H1 (cell line): ENCODE results near the gene ZNF763. TPM values are rescaled to one million over a fixed set of nuclear protein-coding genes. Genes with fewer than 3 reads are reported as not detected.

Source experiments
- CTCF ChIA-PET: fragments of 300-600 bp; sonication (Branson Sonifier 250); formaldehyde crosslinking; loops from one replicate; lab custom pipeline; 2021; ENCODE audit not compliant: partially characterized antibody; lab: Charles Lee
- POLR2A ChIA-PET: fragments of 300-600 bp; sonication (Branson Sonifier 250); formaldehyde crosslinking; loops from one replicate; lab custom pipeline; 2021; ENCODE audit warnings: inconsistent platforms; ENCODE audit not compliant: partially characterized antibody; lab: Charles Lee
- DNase-seq, 2 experiments: peaks; one replicate each; pipeline versions ENCODE4 v3.0.0 to v3.0.0-alpha.2; 2010 to 2022; ENCODE audit warnings: low spot score in 2 of 2, low read depth in 1 of 2, mixed read lengths in 1 of 2
- FAIRE-seq: peaks from 2 replicates; lab custom pipeline; 2011; peaks lifted over from hg19 to GRCh38; lab: Jason Lieb, UNC
- H2AFZ ChIP-seq: 2 replicates; pipeline ENCODE4 v1.8.1; 2012; ENCODE audit warnings: low read length, inconsistent platforms
- H2AK5ac ChIP-seq: 2 replicates; pipeline ENCODE4 v1.6.1; 2013; ENCODE audit warnings: low read depth, low read length
- H2BK120ac ChIP-seq: replicated peaks from 2 replicates; pipeline ENCODE3; 2013; ENCODE audit warnings: low read depth, low read length, inconsistent platforms
- H2BK12ac ChIP-seq: 2 replicates; pipeline ENCODE4 v1.6.1; 2013; ENCODE audit warnings: low read depth, low read length
- H2BK15ac ChIP-seq: 2 replicates; pipeline ENCODE4 v1.6.1; 2013; ENCODE audit warnings: low read length
- H2BK20ac ChIP-seq: 2 replicates; pipeline ENCODE4 v1.6.1; 2013; ENCODE audit warnings: low read length
- H2BK5ac ChIP-seq: 2 replicates; pipeline ENCODE4 v1.6.1; 2013; ENCODE audit warnings: low read depth, low read length
- H3K14ac ChIP-seq: 2 replicates; pipeline ENCODE4 v1.6.1; 2013; ENCODE audit warnings: inconsistent platforms; ENCODE audit not compliant: insufficient read length
- H3K18ac ChIP-seq: 2 replicates; pipeline ENCODE4 v1.6.1; 2013; ENCODE audit warnings: low read length; ENCODE audit errors: extremely low read depth
- H3K23ac ChIP-seq: 2 replicates; pipeline ENCODE4 v1.6.1; 2013; ENCODE audit warnings: inconsistent platforms; ENCODE audit not compliant: insufficient read length
- H3K23me2 ChIP-seq: 2 replicates; pipeline ENCODE4 v1.6.1; 2013; ENCODE audit warnings: low read depth, low read length
- H3K27ac ChIP-seq: 2 replicates; pipeline ENCODE4 v1.6.1; 2011; ENCODE audit warnings: low read depth, low read length, inconsistent platforms
- H3K27me3 ChIP-seq, 4 experiments: replicated peaks in 1 of 4; 1 replicate in 1 of 4; 2 replicates in 3 of 4; pipeline versions ENCODE4 v1.6.1 to v1.8.1; 2011 to 2013; ENCODE audit warnings: low read length in 3 of 4, mild to moderate bottlenecking in 3 of 4, inconsistent platforms in 2 of 4, mixed read lengths in 2 of 4, moderate library complexity in 1 of 4; ENCODE audit not compliant: control insufficient read depth in 3 of 4, insufficient read depth in 3 of 4; ENCODE audit errors: extremely low read depth in 1 of 4
- H3K36me3 ChIP-seq, 4 experiments: 2 replicates each; pipeline versions ENCODE4 v1.6.1 to v1.8.1; 2011 to 2013; ENCODE audit warnings: mild to moderate bottlenecking in 4 of 4, low read length in 3 of 4, moderate library complexity in 2 of 4, control low read depth in 1 of 4, inconsistent platforms in 1 of 4; ENCODE audit not compliant: insufficient read depth in 4 of 4, control insufficient read depth in 2 of 4
- H3K4ac ChIP-seq: replicated peaks from 2 replicates; pipeline ENCODE3; 2013; ENCODE audit warnings: low read length, low read depth, mixed read lengths, inconsistent platforms; ENCODE audit not compliant: insufficient read length
- H3K4me1 ChIP-seq, 4 experiments: replicated peaks in 1 of 4; 1 replicate in 1 of 4; 2 replicates in 3 of 4; pipeline versions ENCODE4 v1.6.1 to v1.8.1; 2011 to 2013; ENCODE audit warnings: low read length in 3 of 4, inconsistent platforms in 2 of 4, mixed read lengths in 1 of 4; ENCODE audit not compliant: insufficient read depth in 4 of 4, control insufficient read depth in 3 of 4
- H3K4me2 ChIP-seq, 2 experiments: 2 replicates each; pipeline versions ENCODE4 v1.6.1 to v1.8.1; 2011 to 2013; ENCODE audit warnings: low read depth in 2 of 2, low read length in 2 of 2, control low read depth in 1 of 2, inconsistent platforms in 1 of 2, mild to moderate bottlenecking in 1 of 2; ENCODE audit not compliant: insufficient read depth in 1 of 2
- H3K4me3 ChIP-seq, 4 experiments: fragments of 200-600, 300-600 bp in 1 of 4; sonication (generic), shearing (Covaris generic), sonication (Bioruptor Twin) in 1 of 4; 2 replicates each; pipeline versions ENCODE4 v1.5.1 to v1.8.1; 2011 to 2016; ENCODE audit warnings: low read length in 4 of 4, low read depth in 3 of 4, control low read depth in 2 of 4, inconsistent platforms in 2 of 4, mild to moderate bottlenecking in 2 of 4, mixed read lengths in 1 of 4, moderate library complexity in 1 of 4; ENCODE audit not compliant: insufficient read depth in 2 of 4; ENCODE audit errors: extremely low read depth in 1 of 4
- H3K56ac ChIP-seq: replicated peaks from 2 replicates; pipeline ENCODE3; 2013; ENCODE audit warnings: low read depth, mild to moderate bottlenecking, mixed read lengths, low read length, inconsistent platforms; ENCODE audit not compliant: insufficient read length
- H3K79me1 ChIP-seq: 2 replicates; pipeline ENCODE4 v1.6.1; 2013; ENCODE audit warnings: low read depth, low read length, control low read depth
- H3K79me2 ChIP-seq, 2 experiments: 2 replicates each; pipeline versions ENCODE4 v1.6.1 to v1.8.1; 2012 to 2013; ENCODE audit warnings: low read length in 2 of 2, mild to moderate bottlenecking in 2 of 2, inconsistent platforms in 1 of 2; ENCODE audit not compliant: insufficient read depth in 2 of 2, control insufficient read depth in 1 of 2
- H3K9ac ChIP-seq, 4 experiments: replicated peaks in 1 of 4; 1 replicate in 1 of 4; 2 replicates in 3 of 4; pipeline versions ENCODE4 v1.6.1 to v1.8.1; 2011 to 2013; ENCODE audit warnings: low read depth in 3 of 4, low read length in 3 of 4, control low read depth in 2 of 4, mild to moderate bottlenecking in 2 of 4, moderate library complexity in 2 of 4, inconsistent platforms in 1 of 4; ENCODE audit errors: extremely low read depth in 1 of 4
- H3K9me3 ChIP-seq, 2 experiments: 2 replicates each; pipeline versions ENCODE4 v1.6.1 to v1.8.1; 2012 to 2013; ENCODE audit warnings: mild to moderate bottlenecking in 2 of 2, moderate library complexity in 2 of 2, control low read depth in 1 of 2, inconsistent platforms in 1 of 2, low read depth in 1 of 2, low read length in 1 of 2, mixed read lengths in 1 of 2; ENCODE audit not compliant: insufficient read depth in 2 of 2
- H4K20me1 ChIP-seq, 2 experiments: replicated peaks in 1 of 2; 2 replicates each; pipeline versions ENCODE3 to v1.8.1; 2011 to 2013; ENCODE audit warnings: inconsistent platforms in 2 of 2, low read length in 2 of 2, mild to moderate bottlenecking in 1 of 2; ENCODE audit not compliant: insufficient read depth in 2 of 2, control insufficient read depth in 1 of 2
- H4K5ac ChIP-seq: 2 replicates; pipeline ENCODE4 v1.6.1; 2013; ENCODE audit warnings: low read length, low read depth, mixed read lengths, inconsistent platforms; ENCODE audit not compliant: insufficient read length
- H4K8ac ChIP-seq: 2 replicates; pipeline ENCODE4 v1.8.0; 2013; ENCODE audit warnings: mild to moderate bottlenecking, moderate library complexity, low read length, inconsistent platforms; ENCODE audit not compliant: insufficient read depth; ENCODE audit errors: extremely low read depth
- H4K91ac ChIP-seq: replicated peaks from 2 replicates; pipeline ENCODE3; 2013; ENCODE audit warnings: low read length, mixed read lengths, inconsistent platforms; ENCODE audit not compliant: insufficient read length
- CBX5 ChIP-seq: fragments of 300-800, 300-1000 bp; sonication (generic); IDR thresholded peaks from 2 replicates; pipeline ENCODE4 v1.7.1; 2016; ENCODE audit warnings: antibody characterized with exemption, low read length, low read depth
- CBX8 ChIP-seq: fragments of 300-800, 300-1000 bp; sonication (generic); IDR thresholded peaks from 2 replicates; pipeline ENCODE4 v1.7.1; 2016; ENCODE audit warnings: low read depth, low read length, borderline replicate concordance
- CHD1 ChIP-seq: IDR thresholded peaks from 2 replicates; pipeline ENCODE4 v1.6.1; 2012; ENCODE audit warnings: low read depth, low read length, improper control_type of control experiment
- EZH2 ChIP-seq: fragments of 200-600 bp; sonication (generic); IDR thresholded peaks from 2 replicates; pipeline ENCODE4 v1.7.1; 2012; ENCODE audit warnings: low read depth, mild to moderate bottlenecking, moderate library complexity, low read length, inconsistent platforms; ENCODE audit not compliant: severe bottlenecking
- HDAC2 ChIP-seq, 2 experiments: fragments of 300-600 bp in 1 of 2; sonication (generic) in 1 of 2; IDR thresholded peaks; 2 replicates each; pipeline ENCODE4 v1.6.1; 2011 to 2012; ENCODE audit warnings: low read depth in 2 of 2, low read length in 2 of 2, mild to moderate bottlenecking in 2 of 2, moderate library complexity in 2 of 2, borderline replicate concordance in 1 of 2, inconsistent platforms in 1 of 2
- HDAC6 ChIP-seq: IDR thresholded peaks from one replicate; pipeline ENCODE4 v1.7.1; 2012; ENCODE audit warnings: low read depth, mild to moderate bottlenecking, inconsistent platforms, low read length, moderate library complexity
- KDM1A ChIP-seq: fragments of 200-600, 300-600 bp; sonication (generic); IDR thresholded peaks from 2 replicates; pipeline ENCODE4 v1.7.1; 2016; ENCODE audit warnings: mild to moderate bottlenecking, low read length, borderline replicate concordance
- KDM4A ChIP-seq: IDR thresholded peaks from one replicate; pipeline ENCODE4 v1.7.1; 2012; ENCODE audit warnings: low read depth, mild to moderate bottlenecking, moderate library complexity, low read length, inconsistent platforms; ENCODE audit not compliant: severe bottlenecking
- MAX ChIP-seq: IDR thresholded peaks from 2 replicates; pipeline ENCODE4 v1.6.1; 2012; ENCODE audit warnings: inconsistent platforms
- NANOG ChIP-seq: IDR thresholded peaks from 2 replicates; pipeline ENCODE4 v1.6.1; 2011; ENCODE audit warnings: low read length, low read depth, mild to moderate bottlenecking, inconsistent platforms; ENCODE audit not compliant: insufficient read depth, poor library complexity, severe bottlenecking
- POLR2A ChIP-seq, 2 experiments: IDR thresholded peaks; 1 replicate in 1 of 2; 2 replicates in 1 of 2; pipeline ENCODE4 v1.6.1; 2011; ENCODE audit warnings: low read depth in 2 of 2, low read length in 2 of 2, mild to moderate bottlenecking in 2 of 2; ENCODE audit errors: control extremely low read depth in 1 of 2
- SP4 ChIP-seq: IDR thresholded peaks from 2 replicates; pipeline ENCODE4 v1.6.1; 2012; ENCODE audit warnings: low read length, inconsistent platforms
- ZNF274 ChIP-seq: IDR thresholded peaks from 2 replicates; pipeline ENCODE4 v1.7.0; 2012; ENCODE audit warnings: low read length, borderline replicate concordance; ENCODE audit errors: extremely low read depth
- WGBS, 2 experiments: shearing (Covaris generic) in 1 of 2; methylation state at CpG; one replicate each; pipeline versions ENCODE4 v1.1.6 to v1.1.7; 2013 to 2015; ENCODE audit warnings: low lambda C conversion rate in 2 of 2, mixed read lengths in 2 of 2, inconsistent platforms in 1 of 2, low coverage in 1 of 2, missing lambda C conversion rate in 1 of 2; ENCODE audit not compliant: insufficient replicate concordance in 2 of 2, insufficient coverage in 1 of 2, insufficient read length in 1 of 2; ENCODE audit errors: extremely low coverage in 1 of 2, missing lambda C conversion rate in 1 of 2; 5-methylcytosine and 5-hydroxymethylcytosine counted together
- polyA plus RNA-seq, 7 experiments: library from polyadenylated mRNA; depleted of rRNA in 3 of 7; stranded (reverse) in 5 of 7; unstranded in 2 of 7; fragments of >200 nt in 5 of 7; fragments of 200-250 nt in 2 of 7; gene quantifications; 1 replicate in 5 of 7; 2 replicates in 1 of 7; 4 replicates in 1 of 7; pipeline versions ENCODE4 v1.2.1 to v1.2.3, GENCODE V29; 2011 to 2013; ENCODE audit warnings: missing spikeins in 2 of 7, mixed read lengths in 2 of 7
- total RNA-seq: library from RNA; stranded (reverse); fragmentation: NEBNext Ultra II Directional; extraction: Animal tissue kit (Norgen Biotek cat#: 25700); gene quantifications from 2 replicates; pipeline ENCODE4 v1.2.1, GENCODE V29; 2021

Gene ZNF763
- total and polyA plus RNA-seq, 2 of the 8 experiments (the other 6 are each of a cell fraction or from before 2014, with no cell fraction given), result 0.39 to 1.7 TPM

DNA sequence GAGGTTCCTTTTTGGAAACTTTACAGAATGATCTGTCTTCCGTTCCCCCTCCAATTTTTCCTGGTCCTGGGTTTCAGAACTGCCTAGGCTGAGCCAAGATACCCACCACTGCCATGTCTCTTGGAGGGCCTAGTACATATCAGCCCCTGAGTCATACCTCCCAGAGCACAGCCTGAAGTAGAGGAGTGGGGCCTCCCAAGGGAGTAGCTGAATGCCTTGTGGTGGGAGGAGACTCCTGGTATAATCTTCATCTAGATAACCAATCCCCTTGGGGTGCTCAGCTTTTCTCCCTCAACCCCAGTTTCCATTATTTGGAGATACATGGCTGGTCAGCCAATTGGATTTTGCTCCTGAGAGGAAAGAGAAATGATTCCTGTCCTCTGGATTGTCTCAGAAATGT is 30.3 kb downstream of the ZNF763 start:
- CTCF ChIA-PET, result interaction anchor here (1.0 to 13.7 kb wide), 2 partner anchors 70 to 114 kb away, joined by 4 to 144 read pairs; partner anchors contain the start of gene ZNF700
- no peak for DNase-seq
- H3K14ac ChIP-seq, result no peak overlapping the region
- no peak overlapping the region for H4K91ac ChIP-seq
- no peak overlapping the region for H3K23ac ChIP-seq
- H4K8ac ChIP-seq, result no peak overlapping the region
- POLR2A ChIA-PET, result interaction anchor here (0.6 to 1.1 kb wide), 4 partner anchors 27 to 106 kb away, joined by 3 read pairs; partner anchors contain the start of gene ZNF878
- H2AK5ac ChIP-seq, result no peak overlapping the region
- peaks cover 4 to 5% of the 10 kb centered on the region in 2 experiments for H4K20me1 ChIP-seq
- H2BK12ac ChIP-seq, result no peak overlapping the region
- no peak overlapping the region for H2BK5ac ChIP-seq
- peaks cover 0 to 2% (median 0%) of the 10 kb centered on the region in 4 experiments; a peak in 2 of 7 replicates for H3K4me1 ChIP-seq
- H3K4ac ChIP-seq, result no peak overlapping the region
- no peak overlapping the region for H4K5ac ChIP-seq
- no peaks in the 10 kb centered on the region; a peak in 1 of 4 replicates for H3K9me3 ChIP-seq
- H3K4me3 ChIP-seq, result no peak overlapping the region
- no peaks in the 10 kb centered on the region for H3K27me3 ChIP-seq
- FAIRE-seq, result no peak
- no peak overlapping the region for H3K9ac ChIP-seq
- WGBS, 2 experiments, result 83% methylated on average over 1 of the region's 1 CpG; no CpG with 5 or more reads in 1 of the 2 experiments
- H2BK20ac ChIP-seq, result no peak overlapping the region
- peaks cover 13% of the 10 kb centered on the region for H3K79me1 ChIP-seq
- no peak overlapping the region for H3K27ac ChIP-seq
- no peaks in the 10 kb centered on the region; the same call in 1 of the 2 replicates for H3K23me2 ChIP-seq
- H3K36me3 ChIP-seq, result peaks cover 0 to 2% (median 0%) of the 10 kb centered on the region in 4 experiments; a peak in 3 of 8 replicates
- no peak overlapping the region for H3K18ac ChIP-seq
- peaks cover 2 to 88% of the 10 kb centered on the region in 2 experiments; a peak in 3 of 4 replicates for H3K79me2 ChIP-seq
- no peak for TF ChIP-seq POLR2A (IDR thresholded peaks at IDR 0.05; ENCODE audit: control extremely low read depth in 1 of 2, low read depth in 2 of 2, low read length in 2 of 2)
- TF ChIP-seq ZNF274, result no peak
- no peak for TF ChIP-seq KDM1A
- no peak for TF ChIP-seq CBX5
- TF ChIP-seq HDAC2 (IDR thresholded peaks at IDR 0.05; ENCODE audit: borderline replicate concordance in 1 of 2, low read depth in 2 of 2, low read length in 2 of 2), result no peak
- no peak for TF ChIP-seq NANOG
- TF ChIP-seq KDM4A, result no peak
- TF ChIP-seq CBX8, result no peak
- no peak for TF ChIP-seq MAX
- TF ChIP-seq HDAC6, result no peak
- TF ChIP-seq EZH2, result no peak
- no peak for TF ChIP-seq SP4
- TF ChIP-seq CHD1, result no peak
- no peak overlapping the region for H3K56ac ChIP-seq
- no peak overlapping the region for H2BK15ac ChIP-seq
- no peak overlapping the region for H3K4me2 ChIP-seq
- H2AFZ ChIP-seq, result no peak overlapping the region
- no peak overlapping the region for H2BK120ac ChIP-seq
